Fibroblast of villous mesenchyme (primary cell): ENCODE results near the gene CPTP. TPM values are rescaled to one million over a fixed set of nuclear protein-coding genes. Genes with fewer than 3 reads are reported as not detected.

Experiments used
- DNase-seq: peaks from one replicate; pipeline ENCODE4 v3.0.0-alpha.2; 2010; ENCODE audit warnings: low read depth
- H3K4me3 ChIP-seq: 2 replicates; pipeline ENCODE4 v1.5.1; 2011; ENCODE audit warnings: low read depth, mild to moderate bottlenecking, low read length
- total RNA-seq: library from RNA; depleted of rRNA; stranded (reverse); fragments of >200 nt; gene quantifications from 2 replicates; pipeline ENCODE4 v1.2.3, GENCODE V29; 2012
- TF ChIP-seq, protein P1 (sequence below): IDR thresholded peaks from 2 replicates; pipeline ENCODE4 v1.5.1; 2012; ENCODE audit warnings: low read depth, mild to moderate bottlenecking, low read length; ENCODE audit not compliant: insufficient read depth

The CPTP gene
- total RNA-seq, 1 donor, result 11.7 TPM

DNA sequence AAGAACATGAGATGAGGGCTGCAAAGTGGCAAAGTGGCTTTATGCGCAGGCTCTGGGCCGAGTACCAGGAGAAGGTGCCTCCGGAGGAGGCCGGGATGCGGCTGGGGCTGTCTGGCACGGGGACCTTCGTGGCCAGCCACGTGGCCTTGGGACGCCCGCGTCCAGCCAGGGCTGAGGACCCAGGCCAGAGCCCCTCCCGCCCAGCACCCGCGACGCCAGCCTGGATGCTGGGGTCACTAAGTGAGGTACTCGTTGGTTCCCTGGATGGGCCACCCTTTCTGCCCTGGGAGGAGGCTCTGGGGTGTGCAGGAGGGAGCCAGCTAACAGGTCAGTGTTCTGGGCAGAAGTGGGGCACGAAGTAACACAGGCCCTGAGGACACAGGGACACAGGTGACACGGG, 31.8 kb upstream of the CPTP start:
- DNase-seq, result no peak
- no peak overlapping the region for H3K4me3 ChIP-seq
- TF ChIP-seq, protein P1, sequence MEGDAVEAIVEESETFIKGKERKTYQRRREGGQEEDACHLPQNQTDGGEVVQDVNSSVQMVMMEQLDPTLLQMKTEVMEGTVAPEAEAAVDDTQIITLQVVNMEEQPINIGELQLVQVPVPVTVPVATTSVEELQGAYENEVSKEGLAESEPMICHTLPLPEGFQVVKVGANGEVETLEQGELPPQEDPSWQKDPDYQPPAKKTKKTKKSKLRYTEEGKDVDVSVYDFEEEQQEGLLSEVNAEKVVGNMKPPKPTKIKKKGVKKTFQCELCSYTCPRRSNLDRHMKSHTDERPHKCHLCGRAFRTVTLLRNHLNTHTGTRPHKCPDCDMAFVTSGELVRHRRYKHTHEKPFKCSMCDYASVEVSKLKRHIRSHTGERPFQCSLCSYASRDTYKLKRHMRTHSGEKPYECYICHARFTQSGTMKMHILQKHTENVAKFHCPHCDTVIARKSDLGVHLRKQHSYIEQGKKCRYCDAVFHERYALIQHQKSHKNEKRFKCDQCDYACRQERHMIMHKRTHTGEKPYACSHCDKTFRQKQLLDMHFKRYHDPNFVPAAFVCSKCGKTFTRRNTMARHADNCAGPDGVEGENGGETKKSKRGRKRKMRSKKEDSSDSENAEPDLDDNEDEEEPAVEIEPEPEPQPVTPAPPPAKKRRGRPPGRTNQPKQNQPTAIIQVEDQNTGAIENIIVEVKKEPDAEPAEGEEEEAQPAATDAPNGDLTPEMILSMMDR, result no peak

DNA sequence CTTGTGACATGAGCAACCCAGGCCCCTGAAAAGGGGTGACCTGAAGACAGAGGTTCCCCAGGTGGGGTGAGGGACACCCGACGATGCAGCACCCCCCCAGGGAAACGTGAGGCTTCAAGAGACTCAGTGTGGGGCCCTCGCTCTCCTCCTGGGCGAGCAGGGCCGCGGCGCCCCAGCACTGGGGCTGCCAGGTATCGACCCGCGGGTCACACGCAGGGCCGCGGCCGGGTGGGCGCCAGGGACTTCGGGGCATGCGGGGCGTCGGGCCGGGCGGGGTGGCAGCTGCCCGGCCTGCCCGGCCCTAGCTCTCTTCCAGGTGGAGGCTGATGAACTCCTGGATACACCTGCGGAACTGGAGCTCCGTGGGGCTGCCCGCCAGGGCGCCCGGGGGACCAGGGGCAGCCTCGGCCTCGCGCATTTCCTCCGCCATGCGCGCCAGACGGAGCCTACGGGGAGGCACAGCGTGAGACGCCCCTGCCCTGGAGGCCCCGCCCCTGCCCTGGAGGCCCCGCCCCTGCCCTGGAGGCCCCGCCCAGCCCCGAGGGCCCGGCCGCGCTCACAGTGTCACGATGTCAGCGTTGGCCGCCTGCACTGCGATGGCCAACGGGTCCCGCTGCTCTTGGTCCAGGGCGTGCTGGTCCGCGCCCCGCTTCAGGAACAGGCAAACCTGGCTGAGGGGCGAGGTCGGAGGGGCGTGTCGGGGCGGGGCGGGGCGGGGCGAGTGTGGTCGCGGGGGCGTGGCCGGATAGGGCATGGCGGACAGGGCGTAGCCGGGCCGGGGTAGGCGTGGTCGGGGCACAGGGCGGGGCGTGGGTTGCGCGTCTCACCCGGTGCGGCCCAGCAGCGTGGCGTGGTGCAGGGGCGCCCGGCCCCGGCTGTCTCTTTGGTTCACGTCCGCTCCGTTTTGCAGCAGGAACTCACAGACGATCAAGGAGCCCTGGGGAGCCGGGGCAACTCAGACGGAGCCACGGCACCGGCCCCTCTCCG, 31.0 kb upstream of the CPTP start:
- TF ChIP-seq, protein P1, result no peak
- DNase-seq, result no peak
- H3K4me3 ChIP-seq, result no peak overlapping the region

DNA sequence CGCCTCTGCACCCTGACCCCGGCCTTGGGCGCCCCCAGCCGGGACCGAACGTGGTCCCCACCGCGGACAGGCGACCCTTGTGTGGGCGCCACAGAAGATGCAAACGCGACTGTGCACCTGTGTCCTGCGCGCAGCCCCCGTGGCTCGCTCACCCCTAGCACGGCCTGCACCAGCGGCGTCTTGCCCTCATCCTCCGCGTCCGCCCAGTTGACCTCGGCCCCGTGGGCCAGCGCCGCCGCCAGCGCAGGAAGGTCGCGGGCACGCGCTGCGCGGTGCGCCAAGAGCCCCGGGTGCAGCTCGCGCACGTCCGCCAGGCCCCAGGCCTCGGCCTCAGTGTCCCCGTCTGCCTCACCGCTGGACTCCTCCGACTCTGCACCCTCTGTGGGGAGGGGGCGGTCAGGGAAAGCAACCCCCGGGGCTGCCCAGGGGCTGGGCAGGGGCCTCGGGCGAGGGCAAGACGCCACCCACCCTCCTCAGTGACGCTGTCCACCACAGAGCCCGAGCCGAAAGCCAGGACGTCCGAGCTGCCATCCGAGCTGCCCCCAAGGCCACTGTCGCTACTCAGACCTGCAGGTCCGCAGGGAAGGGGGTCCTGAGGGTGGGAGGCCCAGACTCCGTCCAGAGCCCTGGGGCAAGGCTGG, 30.2 kb upstream of the CPTP start:
- no peak overlapping the region for H3K4me3 ChIP-seq
- TF ChIP-seq, protein P1, result no peak
- DNase-seq, result no peak

DNA sequence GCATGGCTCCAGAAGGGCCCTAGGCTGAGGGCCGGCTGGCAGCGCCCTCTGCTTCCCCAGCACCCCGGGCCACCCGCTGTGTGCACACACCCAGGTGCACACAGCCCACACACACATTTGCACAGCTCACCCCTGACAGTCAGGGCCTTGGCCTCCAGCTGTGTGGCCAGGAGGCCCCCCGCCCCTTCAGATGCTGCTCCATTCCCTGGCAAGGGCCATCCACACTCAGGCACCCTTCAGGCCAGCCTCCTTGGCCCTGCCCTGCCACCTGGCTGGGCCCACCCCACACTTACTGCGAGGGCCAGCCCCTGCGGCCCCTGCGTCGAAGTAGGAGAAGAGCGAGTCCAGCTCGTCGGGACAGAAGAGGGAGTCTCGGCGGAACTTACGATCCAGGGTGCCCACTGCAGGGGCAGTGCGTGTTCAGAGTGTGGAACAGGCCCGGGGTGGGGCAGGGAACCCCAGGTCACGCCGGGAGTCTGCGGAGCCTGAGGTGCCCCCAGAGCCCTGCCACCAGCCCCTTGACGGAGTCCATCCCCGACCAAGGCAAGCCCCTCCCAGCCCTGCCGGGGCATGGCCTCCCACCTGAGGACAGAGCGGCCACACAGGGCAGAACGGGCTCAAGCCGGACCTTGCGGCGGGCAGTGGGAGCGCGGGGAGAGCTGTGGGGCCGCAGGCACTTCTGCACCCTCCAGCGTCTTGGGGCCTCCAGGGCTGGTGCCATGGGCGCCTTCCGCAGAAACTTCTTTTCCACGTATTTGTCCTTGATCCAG, 29.3 kb upstream of the CPTP start:
- H3K4me3 ChIP-seq, result no peak overlapping the region
- TF ChIP-seq, protein P1, result no peak

DNA sequence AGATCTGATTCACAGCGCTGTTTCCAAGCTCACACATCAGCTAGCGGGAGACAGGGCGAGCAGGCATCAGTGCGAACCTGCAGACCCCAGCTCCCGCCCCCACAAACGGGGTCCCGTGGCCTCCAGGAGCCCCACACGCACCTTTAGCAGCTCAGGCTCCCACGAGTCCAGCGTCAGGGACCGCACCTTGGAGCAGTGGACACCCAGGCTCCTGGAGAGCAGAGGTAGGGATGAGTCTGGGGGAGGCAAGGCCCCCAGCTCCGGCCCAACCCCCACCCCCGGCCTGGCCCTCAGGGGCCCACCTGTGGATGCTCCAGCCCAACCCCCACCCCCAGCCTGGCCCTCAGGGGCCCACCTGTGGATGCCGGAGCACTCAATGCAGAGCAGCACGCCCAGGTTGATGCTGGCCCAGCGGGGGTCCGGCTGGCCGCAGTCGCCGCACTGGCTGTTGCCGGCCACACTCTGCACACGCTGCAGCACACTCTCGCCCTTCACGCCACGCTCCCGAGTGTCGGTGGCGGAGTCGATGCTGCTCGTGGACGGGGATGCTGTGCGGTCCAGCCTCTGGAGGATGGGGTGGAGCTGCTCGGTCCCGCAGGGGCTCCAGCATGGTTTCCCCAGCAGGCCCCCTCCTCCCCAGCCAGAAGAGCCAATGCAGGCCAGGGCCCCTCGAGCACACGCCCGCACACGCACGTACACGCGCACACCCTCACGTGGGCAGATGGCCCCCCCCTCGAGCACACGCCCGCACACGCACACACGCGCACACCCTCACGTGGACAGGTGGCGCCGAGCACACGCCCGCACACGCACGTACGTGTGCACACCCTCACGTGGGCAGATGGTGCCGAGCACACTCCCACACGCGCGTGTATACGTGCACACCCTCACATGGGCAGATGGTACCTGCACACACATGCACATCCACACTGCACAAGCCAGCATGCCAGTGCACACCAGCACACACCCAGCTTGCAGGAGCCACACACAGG, 28.2 kb upstream of the CPTP start:
- H3K4me3 ChIP-seq, result no peak overlapping the region
- no peak for DNase-seq
- TF ChIP-seq, protein P1, result no peak

More for the DNA sequence above, 29.3 kb upstream of the CPTP start:
- no peak for DNase-seq
